Activated T-cell treated with anti-CD3 and anti-CD28 coated beads, Interleukin-2, amount 50 U/mL, for 4 hours (primary cell): ENCODE measurements around the gene NCOR1. TPM values are rescaled to one million over a fixed set of nuclear protein-coding genes. Genes with fewer than 3 reads are reported as not detected.
A peak's percentile ranks its signal among the peaks of the same experiment; 100 is the strongest.

ENCODE experiments used
- ATAC-seq, 2 donors: fragments of 200-7000 bp; cut with Tn5 transposase; one replicate each; pipeline ENCODE4 v1.10.0; 2021
- DNase-seq: peaks from one replicate; pipeline ENCODE4 v3.0.0-alpha.2; 2020
- H3K27me3 Mint-ChIP-seq: one replicate; pipeline ENCODE4 v1.8.0; 2021; ENCODE audit warnings: low read depth, mixed read lengths
- H3K36me3 Mint-ChIP-seq: one replicate; pipeline ENCODE4 v1.8.0; 2022; ENCODE audit warnings: mixed read lengths; ENCODE audit not compliant: insufficient read depth
- H3K4me1 Mint-ChIP-seq: one replicate; pipeline ENCODE4 v1.8.0; 2021; ENCODE audit warnings: low read depth, mixed read lengths
- H3K4me3 Mint-ChIP-seq: one replicate; pipeline ENCODE4 v1.8.0; 2021; ENCODE audit warnings: mild to moderate bottlenecking, moderate library complexity, mixed read lengths
- H3K9me3 Mint-ChIP-seq: one replicate; pipeline ENCODE4 v1.8.0; 2021; ENCODE audit warnings: mixed read lengths
- total RNA-seq, 3 donors: library from RNA; stranded (reverse); gene quantifications; one replicate each; pipeline ENCODE4 v1.2.1, GENCODE V29; 2021

NCOR1 gene
- total RNA-seq, 3 donors from 2014 or later: 86.4 to 107 (median 92.2) TPM

GRCh38 chr17:16033729-16034349, 181.5 kb downstream of the NCOR1 start:
- H3K27me3 Mint-ChIP-seq: no peaks in the 10 kb centered on the region
- no peaks in the 10 kb centered on the region for H3K9me3 Mint-ChIP-seq
- no peak overlapping the region for H3K4me3 Mint-ChIP-seq
- ATAC-seq (no peak), DNase-seq (no peak)
- peaks cover 56% of the 10 kb centered on the region for H3K36me3 Mint-ChIP-seq
- peaks cover 15% of the 10 kb centered on the region for H3K4me1 Mint-ChIP-seq

GRCh38 chr17:16027708-16028584, 187.4 kb downstream of the NCOR1 start:
- H3K36me3 Mint-ChIP-seq: peaks cover 64% of the 10 kb centered on the region
- H3K27me3 Mint-ChIP-seq: no peaks in the 10 kb centered on the region
- H3K9me3 Mint-ChIP-seq: no peaks in the 10 kb centered on the region
- peaks cover 35% of the 10 kb centered on the region for H3K4me1 Mint-ChIP-seq
- ATAC-seq (peak; percentile 99), DNase-seq (peak; percentile 29)
- H3K4me3 Mint-ChIP-seq: peak overlapping the region; percentile 65

DNA sequence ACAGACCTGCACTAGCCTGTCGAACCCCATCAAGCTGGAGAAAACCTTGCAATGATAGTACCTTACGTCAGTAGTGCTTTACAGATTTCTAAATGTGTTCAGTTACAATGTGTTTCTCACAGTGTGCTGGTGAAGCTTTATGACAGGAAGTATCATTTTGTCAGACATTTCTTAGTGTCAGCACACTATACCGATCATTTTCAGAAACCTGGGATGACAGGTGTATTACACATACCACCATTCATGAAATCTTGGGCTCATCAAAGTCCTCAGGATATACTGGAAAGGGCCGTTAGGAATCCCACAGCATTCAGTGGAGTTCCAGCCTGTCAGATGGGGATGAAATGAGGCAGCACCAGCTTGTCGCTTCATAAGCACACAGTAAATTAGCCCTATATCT, 188.4 kb downstream of the NCOR1 start:
- Mint-ChIP-seq H3K4me3 (no peak overlapping the region), H3K27me3 (no peaks in the 10 kb centered on the region), H3K4me1 (peaks cover 35% of the 10 kb centered on the region), H3K36me3 (peaks cover 54% of the 10 kb centered on the region), H3K9me3 (no peaks in the 10 kb centered on the region)
- DNase-seq (no peak), ATAC-seq (no peak)

DNA sequence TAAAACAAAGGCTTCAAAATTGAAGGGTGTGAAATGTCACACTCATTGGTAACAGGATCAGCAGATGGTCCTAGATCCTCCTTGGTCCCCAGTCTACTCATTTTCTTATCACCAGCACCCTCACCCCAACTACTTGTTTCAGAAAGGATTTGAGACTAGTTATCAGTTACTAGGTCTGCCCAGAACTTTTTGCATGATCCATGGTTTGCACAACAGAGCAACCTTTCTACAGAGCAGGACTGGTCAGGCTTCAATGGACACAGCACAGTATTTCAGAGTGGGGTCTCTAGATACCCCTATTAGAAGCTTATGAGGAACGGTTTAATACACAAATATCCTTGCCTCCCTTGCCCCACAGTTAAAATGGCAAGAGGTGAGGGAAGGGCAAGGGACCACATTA, 190.1 kb downstream of the NCOR1 start:
- peaks cover 40% of the 10 kb centered on the region for H3K4me1 Mint-ChIP-seq

DNA sequence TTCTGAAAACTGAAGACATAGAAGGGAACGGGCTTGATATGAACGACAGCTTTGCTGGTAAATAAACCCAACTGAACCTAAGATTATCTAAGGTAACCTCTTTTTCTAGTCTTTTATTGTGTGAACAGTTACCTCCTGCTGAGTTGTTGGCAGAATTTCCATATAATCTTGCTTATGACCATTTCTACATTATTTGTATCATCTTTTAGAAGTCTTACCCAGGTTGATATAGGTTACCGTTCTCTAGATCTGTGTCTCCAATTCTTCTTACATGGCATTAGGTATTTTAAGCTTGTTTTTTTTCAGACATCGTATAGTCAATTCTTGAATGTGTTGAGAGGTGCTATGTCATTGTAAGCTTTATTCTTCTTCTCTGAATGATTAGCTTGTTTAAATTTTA, 191.5 kb downstream of the NCOR1 start:
- Mint-ChIP-seq H3K27me3 (no peaks in the 10 kb centered on the region), H3K9me3 (no peaks in the 10 kb centered on the region), H3K4me3 (no peak overlapping the region), H3K36me3 (peaks cover 49% of the 10 kb centered on the region), H3K4me1 (peaks cover 38% of the 10 kb centered on the region)
- no peak for DNase-seq
- ATAC-seq: no peak

More for the DNA sequence above, 190.1 kb downstream of the NCOR1 start:
- Mint-ChIP-seq H3K9me3 (no peaks in the 10 kb centered on the region), H3K36me3 (peaks cover 53% of the 10 kb centered on the region), H3K4me3 (no peak overlapping the region), H3K27me3 (no peaks in the 10 kb centered on the region)
- DNase-seq (no peak), ATAC-seq (no peak)

GRCh38 chr17:16019347-16019746, 196.0 kb downstream of the NCOR1 start:
- DNase-seq (no peak), ATAC-seq (no peak)
- no peaks in the 10 kb centered on the region for H3K9me3 Mint-ChIP-seq
- no peak overlapping the region for H3K4me3 Mint-ChIP-seq
- H3K27me3 Mint-ChIP-seq: no peaks in the 10 kb centered on the region
- H3K36me3 Mint-ChIP-seq: peaks cover 29% of the 10 kb centered on the region
- peaks cover 16% of the 10 kb centered on the region for H3K4me1 Mint-ChIP-seq

DNA sequence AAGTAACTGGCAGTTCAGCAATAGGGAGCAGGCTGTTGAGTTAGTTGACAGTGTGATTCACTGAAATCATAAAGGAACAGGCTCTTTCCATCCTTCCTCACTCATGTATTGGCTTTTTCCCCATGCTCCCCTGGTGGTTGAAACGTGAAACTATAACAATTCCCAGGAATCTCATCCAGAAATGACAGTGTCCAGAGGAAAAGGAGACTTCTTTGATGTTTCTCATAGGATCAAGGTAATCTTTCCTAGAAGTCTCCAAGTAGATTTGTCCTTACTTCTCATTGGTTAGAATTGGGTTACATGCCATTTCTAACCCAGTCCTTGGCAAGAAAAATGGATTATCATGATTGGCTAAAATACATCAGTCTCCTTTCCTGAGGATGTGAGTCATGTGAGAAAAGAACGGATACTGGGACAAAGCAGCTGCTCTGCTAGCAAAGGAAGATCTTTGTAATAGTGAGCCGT, 201.4 kb downstream of the NCOR1 start:
- Mint-ChIP-seq H3K36me3 (peaks cover 42% of the 10 kb centered on the region), H3K4me1 (peaks cover 4% of the 10 kb centered on the region), H3K4me3 (no peak overlapping the region), H3K27me3 (no peaks in the 10 kb centered on the region), H3K9me3 (no peaks in the 10 kb centered on the region)
- DNase-seq: no peak
- ATAC-seq: no peak

DNA sequence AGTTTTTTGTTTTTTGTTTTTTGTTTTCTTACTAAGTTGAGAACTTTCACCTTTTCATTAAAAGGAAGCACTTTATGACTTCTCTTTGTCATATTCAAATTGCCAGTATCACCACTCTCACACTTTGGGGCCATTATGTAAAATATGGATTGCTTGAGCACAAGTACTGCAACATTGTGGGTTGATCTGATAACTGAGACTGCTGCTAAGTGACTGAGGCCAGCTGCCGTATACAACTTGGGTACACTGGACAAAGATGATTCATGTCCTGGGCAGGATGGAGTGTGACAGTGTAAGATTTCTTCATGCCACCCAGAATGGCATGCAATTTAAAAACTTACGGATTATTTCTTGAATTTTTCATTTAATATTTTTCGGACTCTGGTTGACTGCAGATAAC, 207.9 kb downstream of the NCOR1 start:
- H3K27me3 Mint-ChIP-seq: no peaks in the 10 kb centered on the region
- ATAC-seq (peak; percentile 74 to 83), DNase-seq (no peak)
- H3K4me3 Mint-ChIP-seq: no peak overlapping the region
- peaks cover 11% of the 10 kb centered on the region for H3K4me1 Mint-ChIP-seq
- H3K9me3 Mint-ChIP-seq: no peaks in the 10 kb centered on the region
- peaks cover 61% of the 10 kb centered on the region for H3K36me3 Mint-ChIP-seq

DNA sequence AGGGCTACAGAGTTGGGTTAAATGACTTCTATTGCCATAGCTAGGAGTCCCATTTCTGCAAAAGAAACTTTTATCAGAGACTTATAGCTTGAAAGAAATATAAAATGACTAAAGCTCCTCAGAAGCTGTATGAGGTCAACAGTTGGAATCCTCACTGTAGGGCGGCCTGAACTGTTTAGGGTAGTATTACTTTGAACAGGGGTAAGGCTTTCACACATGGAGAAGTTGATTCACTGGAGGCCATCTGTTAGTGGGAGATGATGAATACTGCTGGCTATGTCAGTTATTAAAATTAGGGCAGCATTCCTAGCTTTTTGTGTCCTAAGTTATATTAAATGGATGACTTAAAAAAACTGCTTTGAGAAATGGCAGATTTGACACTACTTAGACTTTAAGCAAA, 209.7 kb downstream of the NCOR1 start:
- Mint-ChIP-seq H3K9me3 (no peaks in the 10 kb centered on the region), H3K4me3 (no peak overlapping the region), H3K27me3 (no peaks in the 10 kb centered on the region), H3K4me1 (peaks cover 26% of the 10 kb centered on the region), H3K36me3 (peaks cover 66% of the 10 kb centered on the region)
- no peak for DNase-seq
- ATAC-seq: no peak

- ATAC-seq (no peak), DNase-seq (no peak)
- Mint-ChIP-seq H3K9me3 (no peaks in the 10 kb centered on the region), H3K4me3 (no peak overlapping the region), H3K27me3 (no peaks in the 10 kb centered on the region), H3K36me3 (peaks cover 66% of the 10 kb centered on the region), H3K4me1 (peaks cover 31% of the 10 kb centered on the region)
Observed at GRCh38 chr17:16003841-16004240, 211.5 kb downstream of the NCOR1 start.

DNA sequence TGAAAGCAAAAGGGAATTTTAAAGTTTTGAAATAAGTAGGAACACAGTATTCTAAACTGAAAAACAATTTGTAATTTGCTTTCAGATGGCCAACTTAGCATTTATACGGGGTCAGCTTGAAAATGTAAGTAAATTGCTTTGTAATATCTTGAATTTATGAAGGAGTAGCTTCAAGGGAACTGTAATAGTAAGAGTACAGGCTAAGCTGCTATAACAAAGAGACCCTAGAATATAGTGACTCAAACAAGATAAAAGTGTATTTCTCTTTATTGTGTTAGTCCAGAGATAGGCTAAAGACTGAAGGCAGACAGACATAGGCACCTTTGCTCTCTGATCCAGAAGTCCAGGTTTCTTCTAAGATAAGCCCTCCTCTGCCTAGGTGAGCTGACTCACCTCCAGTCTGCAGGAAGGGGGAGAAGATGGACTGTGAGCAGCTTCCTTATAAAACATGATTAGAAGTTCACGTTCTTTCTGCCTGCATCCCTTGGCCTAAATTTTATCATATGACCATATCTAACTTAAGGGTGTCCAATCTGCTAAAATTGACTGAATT, 212.6 kb downstream of the NCOR1 start:
- Mint-ChIP-seq H3K9me3 (no peaks in the 10 kb centered on the region), H3K27me3 (no peaks in the 10 kb centered on the region), H3K4me3 (no peak overlapping the region), H3K4me1 (peaks cover 23% of the 10 kb centered on the region), H3K36me3 (peaks cover 55% of the 10 kb centered on the region)
- no peak for ATAC-seq
- DNase-seq: no peak

DNA sequence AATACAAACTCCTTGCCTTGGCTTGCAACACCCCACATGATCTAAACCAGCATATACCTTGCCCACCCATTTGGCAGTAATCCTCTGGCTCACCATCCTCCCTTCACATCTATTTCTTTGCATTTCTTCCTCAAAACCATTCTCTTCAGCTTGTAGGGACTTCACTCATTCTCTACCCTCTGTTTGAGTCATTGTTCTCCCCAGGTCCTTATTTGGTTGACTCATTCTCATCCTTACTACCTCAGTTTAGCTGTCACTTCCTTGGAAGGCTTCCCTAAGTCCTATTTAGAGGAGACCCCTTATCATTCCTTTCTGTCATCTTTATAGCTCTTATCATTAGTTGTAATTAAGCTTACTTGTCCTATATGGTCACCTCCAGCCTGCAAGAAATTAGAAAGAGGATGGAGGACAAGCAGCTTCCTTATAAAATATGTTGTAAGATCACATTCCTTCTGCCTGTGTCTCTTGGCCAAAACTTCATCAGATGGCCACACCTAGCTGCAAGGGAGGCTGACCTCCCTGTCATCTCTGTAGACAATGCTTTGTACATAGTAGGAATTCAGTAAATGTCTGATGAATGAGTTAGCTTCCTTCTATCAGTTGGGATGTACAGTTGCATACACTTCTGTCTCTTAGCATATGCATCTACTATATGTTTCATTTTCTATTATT, 214.0 kb downstream of the NCOR1 start:
- DNase-seq (no peak), ATAC-seq (no peak)
- peaks cover 20% of the 10 kb centered on the region for H3K4me1 Mint-ChIP-seq
- no peaks in the 10 kb centered on the region for H3K27me3 Mint-ChIP-seq
- peak overlapping the region; percentile 94 for H3K4me3 Mint-ChIP-seq
- H3K36me3 Mint-ChIP-seq: peaks cover 51% of the 10 kb centered on the region
- H3K9me3 Mint-ChIP-seq: no peaks in the 10 kb centered on the region

GRCh38 chr17:15999974-16000827, 215.1 kb downstream of the NCOR1 start:
- H3K4me1 Mint-ChIP-seq: peaks cover 20% of the 10 kb centered on the region
- H3K27me3 Mint-ChIP-seq: no peaks in the 10 kb centered on the region
- H3K36me3 Mint-ChIP-seq: peaks cover 42% of the 10 kb centered on the region
- no peaks in the 10 kb centered on the region for H3K9me3 Mint-ChIP-seq
- H3K4me3 Mint-ChIP-seq: peak overlapping the region; percentile 94
- DNase-seq: no peak
- peak in 1 of 2 donors; percentile 44 for ATAC-seq
